Prostate gland (tissue), 2 donors: ENCODE measurements around the gene EREG. TPM values are rescaled to one million over a fixed set of nuclear protein-coding genes. Genes with fewer than 3 reads are reported as not detected.

Experiments used
- DNase-seq: peaks from one replicate; pipeline ENCODE4 v3.0.0-alpha.2; 2019; ENCODE audit warnings: low spot score
- H3K27ac ChIP-seq, 2 donors: fragments of 200-600 bp; sonication (generic); 2 replicates each; pipeline ENCODE4 v1.5.1; 2017 to 2019
- H3K27me3 ChIP-seq: fragments of 200-600 bp; sonication (generic); replicated peaks from 2 replicates; pipeline ENCODE4 v1.5.1; 2019; ENCODE audit not compliant: insufficient read depth
- H3K36me3 ChIP-seq, 2 donors: fragments of 200-600 bp; sonication (generic); 1 replicate in 1 of 2; 2 replicates in 1 of 2; pipeline versions ENCODE4 v1.5.1 to v1.8.1; 2017 to 2019
- H3K4me1 ChIP-seq: fragments of 200-600 bp; sonication (generic); replicated peaks from 2 replicates; pipeline ENCODE4 v1.5.1; 2019
- H3K4me3 ChIP-seq, 2 donors: fragments of 200-600 bp; sonication (generic); 2 replicates each; pipeline ENCODE4 v1.5.1; 2017 to 2019
- H3K9me3 ChIP-seq: fragments of 200-600 bp; sonication (generic); 2 replicates; pipeline ENCODE4 v1.5.1; 2017
- CTCF ChIP-seq, 4 experiments: fragments of 200-600 bp in 2 of 4; fragments of 450-650 bp in 2 of 4; sonication (generic) in 2 of 4; IDR thresholded peaks; 1 replicate in 3 of 4; 2 replicates in 1 of 4; pipeline ENCODE4 v1.5.1; 2016 to 2019; ENCODE audit warnings: antibody characterized with exemption in 4 of 4, mild to moderate bottlenecking in 2 of 4, moderate library complexity in 2 of 4
- POLR2A ChIP-seq: fragments of 450-650 bp; IDR thresholded peaks from one replicate; pipeline ENCODE4 v1.6.1; 2016; ENCODE audit warnings: antibody characterized with exemption, mild to moderate bottlenecking
- POLR2AphosphoS5 ChIP-seq: sonication (generic); formaldehyde crosslinking; IDR thresholded peaks from one replicate; pipeline ENCODE4 v1.6.1; 2017; ENCODE audit warnings: antibody characterized with exemption
- WGBS: methylation state at CpG from one replicate; pipeline ENCODE4 v1.1.5; 2018; 5-methylcytosine and 5-hydroxymethylcytosine counted together
- intact Hi-C: fragments of 100-400 bp; cut with DNase I; formaldehyde crosslinking; loops from one replicate; pipeline ENCODE4 v1.14.2; 2022
- total RNA-seq, 2 donors: library from RNA; depleted of rRNA; stranded (reverse); fragments of >200 nt; gene quantifications; one replicate each; pipeline ENCODE4 v1.1.0, GENCODE V29; 2016

EREG gene
- total RNA-seq, 2 donors from 2014 or later = 0.18 to 0.51 TPM

GRCh38 chr4:74330295-74330750 is 34.6 kb upstream of the EREG start:
- 49% methylated on average over 9 of the region's 9 CpGs for WGBS
- no peaks in the 10 kb centered on the region for H3K4me1 ChIP-seq
- TF ChIP-seq POLR2A (no peak), POLR2AphosphoS5 (no peak), CTCF (IDR thresholded peaks at IDR 0.05) (no peak)
- H3K27ac ChIP-seq = no peak overlapping the region
- no peaks in the 10 kb centered on the region for H3K27me3 ChIP-seq
- H3K4me3 ChIP-seq = no peak overlapping the region
- no peaks in the 10 kb centered on the region for H3K36me3 ChIP-seq
- intact Hi-C loops = no loop called here
- no peak for DNase-seq
- no peaks in the 10 kb centered on the region for H3K9me3 ChIP-seq

- Histone ChIP-seq H3K4me1 (no peaks in the 10 kb centered on the region), H3K27me3 (no peaks in the 10 kb centered on the region), H3K9me3 (no peaks in the 10 kb centered on the region), H3K27ac (no peak overlapping the region), H3K4me3 (no peak overlapping the region), H3K36me3 (no peaks in the 10 kb centered on the region)
- intact Hi-C loops = no loop called here
- DNase-seq = no peak
- TF ChIP-seq POLR2A = no peak
- TF ChIP-seq CTCF (IDR thresholded peaks at IDR 0.05) = no peak
- no peak for TF ChIP-seq POLR2AphosphoS5
- 73% methylated on average over 2 of the region's 2 CpGs for WGBS
Observed at GRCh38 chr4:74331252-74331651, 33.7 kb upstream of the EREG start.

GRCh38 chr4:74331944-74332343 is 33.0 kb upstream of the EREG start:
- TF ChIP-seq CTCF (IDR thresholded peaks at IDR 0.05) (no peak), POLR2AphosphoS5 (no peak), POLR2A (no peak)
- intact Hi-C loops = no loop called here
- Histone ChIP-seq H3K27me3 (no peaks in the 10 kb centered on the region), H3K4me1 (no peaks in the 10 kb centered on the region), H3K36me3 (no peaks in the 10 kb centered on the region), H3K4me3 (no peak overlapping the region), H3K27ac (no peak overlapping the region), H3K9me3 (no peaks in the 10 kb centered on the region)
- DNase-seq = no peak

GRCh38 chr4:74334636-74335035 is 30.3 kb upstream of the EREG start:
- no peaks in the 10 kb centered on the region for H3K4me1 ChIP-seq
- no peaks in the 10 kb centered on the region for H3K36me3 ChIP-seq
- intact Hi-C loops = no loop called here
- no peak overlapping the region for H3K27ac ChIP-seq
- H3K27me3 ChIP-seq = no peaks in the 10 kb centered on the region
- TF ChIP-seq POLR2AphosphoS5 (no peak), POLR2A (no peak), CTCF (IDR thresholded peaks at IDR 0.05) (no peak)
- H3K4me3 ChIP-seq = no peak overlapping the region
- no peak for DNase-seq
- 93% methylated on average over 7 of the region's 7 CpGs for WGBS
- no peaks in the 10 kb centered on the region for H3K9me3 ChIP-seq

- intact Hi-C loops = no loop called here
- H3K4me1 ChIP-seq = no peaks in the 10 kb centered on the region
- H3K9me3 ChIP-seq = no peaks in the 10 kb centered on the region
- no peak overlapping the region for H3K27ac ChIP-seq
- H3K4me3 ChIP-seq = no peak overlapping the region
- no peak for TF ChIP-seq POLR2A
- TF ChIP-seq POLR2AphosphoS5 = no peak
- no peak for TF ChIP-seq CTCF (IDR thresholded peaks at IDR 0.05)
- H3K27me3 ChIP-seq = no peaks in the 10 kb centered on the region
- DNase-seq = no peak
- no peaks in the 10 kb centered on the region for H3K36me3 ChIP-seq
- WGBS = 72% methylated on average over 5 of the region's 5 CpGs
Observed at GRCh38 chr4:74335341-74336021, 29.5 kb upstream of the EREG start.
